ENCODE results near the gene ERG. TPM values are rescaled to one million over a fixed set of nuclear protein-coding genes. Genes with fewer than 3 reads are reported as not detected.

Gene ERG
- total RNA-seq, 1 experiment from 2014 or later, result 0.11 TPM

DNA sequence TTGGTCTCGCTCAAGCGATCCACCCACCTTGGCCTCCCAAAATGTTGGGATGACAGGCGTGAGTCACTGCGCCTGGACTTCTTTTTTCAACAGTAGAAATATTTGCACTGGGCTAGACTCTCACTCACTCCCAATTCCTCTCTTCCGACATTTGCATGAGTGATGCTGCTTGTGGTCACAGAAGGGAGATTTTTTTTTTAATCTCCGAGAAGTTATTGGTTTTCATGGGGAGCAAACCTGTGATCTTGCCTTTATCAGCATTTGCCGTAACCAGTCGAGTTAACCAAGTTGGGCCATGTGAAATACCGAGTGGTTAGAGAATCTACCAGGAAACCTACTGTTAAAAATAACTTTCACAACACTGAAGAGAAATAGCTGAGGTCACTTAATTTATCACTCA, 21.1 kb downstream of the ERG start:
- Histone ChIP-seq H3K4me1 (ENCODE audit: insufficient read depth, low read length) (peaks cover 5% of the 10 kb centered on the region; the same call in 1 of the 2 replicates), H3K27me3 (ENCODE audit: insufficient read depth, low read length) (no peaks in the 10 kb centered on the region), H3K4me2 (ENCODE audit: insufficient read depth, insufficient read length, low read length) (no peak overlapping the region), H2AFZ (ENCODE audit: low read length) (no peak overlapping the region), H2BK12ac (ENCODE audit: insufficient read length, low read depth, low read length) (no peak overlapping the region), H3K14ac (ENCODE audit: insufficient read depth, low read length) (no peak overlapping the region), H3K18ac (ENCODE audit: insufficient read length, low read depth, low read length) (no peak overlapping the region), H2AK5ac (ENCODE audit: insufficient read length, low read length) (no peak overlapping the region), H3K27ac (ENCODE audit: insufficient read length, low read depth, low read length) (no peak overlapping the region), H3K9ac (ENCODE audit: extremely low read depth, insufficient read length, low read length) (no peak overlapping the region), H3K56ac (ENCODE audit: insufficient read length, low read depth, low read length) (no peak overlapping the region), H3K79me2 (ENCODE audit: insufficient read depth, low read length) (no peaks in the 10 kb centered on the region), H3K23me2 (ENCODE audit: insufficient read length, low read depth, low read length, poor library complexity, severe bottlenecking) (no peaks in the 10 kb centered on the region), H2BK120ac (ENCODE audit: low read depth, low read length, poor library complexity, severe bottlenecking) (no peak overlapping the region), H4K5ac (ENCODE audit: insufficient read length, low read depth, low read length) (no peak overlapping the region), H3K4ac (ENCODE audit: low read depth, low read length) (no peak overlapping the region), H4K8ac (replicated peaks; ENCODE audit: insufficient read length, low read depth, low read length) (no peak overlapping the region), H2BK15ac (ENCODE audit: low read depth, low read length) (no peak overlapping the region), H3K79me1 (ENCODE audit: insufficient read depth, low read depth, low read length, poor library complexity, severe bottlenecking) (no peaks in the 10 kb centered on the region), H3T11ph (ENCODE audit: low read length) (no peak overlapping the region), H4K91ac (ENCODE audit: insufficient read length, low read depth, low read length) (no peak overlapping the region), H2BK5ac (ENCODE audit: insufficient read length, low read length) (no peak overlapping the region), H2BK20ac (ENCODE audit: low read depth, low read length, poor library complexity, severe bottlenecking) (no peak overlapping the region), H3K9me3 (ENCODE audit: control insufficient read depth, low read depth, low read length) (no peaks in the 10 kb centered on the region), H4K20me1 (ENCODE audit: control insufficient read depth, insufficient read depth, insufficient read length) (no peaks in the 10 kb centered on the region), H3K23ac (ENCODE audit: insufficient read length, low read depth, low read length) (no peak overlapping the region)
- H3K9me3 Mint-ChIP-seq, result no peaks in the 10 kb centered on the region; a peak in 2 of 5 replicates
- H3K27ac Mint-ChIP-seq, result no peak overlapping the region
- no peak for DNase-seq
- peaks cover 23% of the 10 kb centered on the region for H3K27me3 Mint-ChIP-seq (ENCODE audit: low read depth)
- H3K4me3 Mint-ChIP-seq, result no peak overlapping the region
- WGBS (ENCODE audit: extremely low coverage, insufficient read length, low lambda C conversion rate), result no CpG with 5 or more reads among the region's 9 CpGs
- peaks cover 25 to 28% of the 10 kb centered on the region in 2 experiments for H3K4me1 Mint-ChIP-seq
- H3K36me3 Mint-ChIP-seq (ENCODE audit: insufficient read depth in 1 of 3, low read depth in 3 of 3), result no peaks in the 10 kb centered on the region
- TF ChIP-seq CTCF (conservative IDR thresholded peaks at IDR 0.05), result no peak

Data from H9 (cell line).